HepG2 (cell line): ENCODE results near the gene ZC3H4. TPM values are rescaled to one million over a fixed set of nuclear protein-coding genes. Genes with fewer than 3 reads are reported as not detected.

ENCODE experiments used
- ATAC-seq: fragments of 200-7000 bp; cut with Tn5 transposase; 3 replicates; pipeline ENCODE4 v1.9.1; 2020; ENCODE audit warnings: mild to moderate bottlenecking, moderate library complexity
- BruUV-seq: library from RNA; stranded (reverse); fragments of 400-500 nt; replicated peaks from 2 replicates; lab custom pipeline; 2021; lab: Mats Ljungman, UMichigan
- CTCF ChIA-PET: fragments of 300-600 bp; formaldehyde crosslinking; extraction: SDS; loops from one replicate; lab custom pipeline; 2021; ENCODE audit warnings: low total read pairs, inconsistent platforms, low intra/inter-chr PET ratio; lab: Yijun Ruan, JAX
- POLR2A ChIA-PET: fragments of 350-600 bp; sonication (Branson Sonifier 250); formaldehyde crosslinking; loops from one replicate; lab custom pipeline; 2020; ENCODE audit warnings: antibody characterized with exemption, inconsistent platforms; lab: Yijun Ruan, JAX
- DNase-seq: peaks from one replicate; pipeline ENCODE4 v3.0.0-alpha.2; 2015; ENCODE audit warnings: low spot score
- FAIRE-seq: peaks from 3 replicates; lab custom pipeline; 2011; peaks lifted over from hg19 to GRCh38; lab: Jason Lieb, UNC
- H2AFZ ChIP-seq: one replicate; pipeline ENCODE4 v1.6.1; 2011; ENCODE audit warnings: low read length, inconsistent platforms
- H3K27ac ChIP-seq: fragments of 300-600 bp; 3 replicates; pipeline ENCODE4 v1.8.0; 2011; ENCODE audit warnings: mixed run types, mild to moderate bottlenecking, mixed read lengths, low read length, inconsistent platforms; ENCODE audit not compliant: insufficient read depth; ENCODE audit errors: extremely low read length
- H3K27me3 ChIP-seq, 2 experiments: fragments of 200-600 bp in 1 of 2; 2 replicates in 1 of 2; 3 replicates in 1 of 2; pipeline versions ENCODE4 v1.6.0 to v1.8.0; 2011; ENCODE audit warnings: low read length in 2 of 2, mild to moderate bottlenecking in 2 of 2, moderate library complexity in 2 of 2, inconsistent platforms in 1 of 2; ENCODE audit not compliant: insufficient read depth in 2 of 2, control insufficient read depth in 1 of 2
- H3K36me3 ChIP-seq, 2 experiments: fragments of 200-600 bp in 1 of 2; replicated peaks in 1 of 2; 2 replicates in 1 of 2; 3 replicates in 1 of 2; pipeline versions ENCODE4 v1.5.1 to v1.8.0; 2011; ENCODE audit warnings: low read length in 2 of 2, inconsistent platforms in 1 of 2; ENCODE audit not compliant: insufficient read depth in 2 of 2, control insufficient read depth in 1 of 2
- H3K4me1 ChIP-seq: 2 replicates; pipeline ENCODE4 v1.5.1; 2012; ENCODE audit warnings: low read length, inconsistent platforms; ENCODE audit not compliant: insufficient read depth
- H3K4me2 ChIP-seq: 2 replicates; pipeline ENCODE4 v1.6.0; 2011; ENCODE audit warnings: low read depth, low read length, inconsistent platforms
- H3K4me3 ChIP-seq, 3 experiments: fragments of 200-600 bp in 1 of 3; sonication (generic), shearing (Covaris generic) in 1 of 3; replicated peaks in 1 of 3; 2 replicates each; pipeline ENCODE4 v1.5.1; 2011 to 2016; ENCODE audit warnings: low read length in 3 of 3, inconsistent platforms in 2 of 3, low read depth in 2 of 3, mild to moderate bottlenecking in 2 of 3, control low read depth in 1 of 3, mixed read lengths in 1 of 3; ENCODE audit not compliant: insufficient read depth in 1 of 3
- H3K79me2 ChIP-seq: one replicate; pipeline ENCODE4 v1.6.1; 2011; ENCODE audit warnings: low read length, inconsistent platforms; ENCODE audit not compliant: insufficient read depth
- H3K9ac ChIP-seq: 2 replicates; pipeline ENCODE4 v1.6.0; 2011; ENCODE audit warnings: mild to moderate bottlenecking, low read depth, low read length, inconsistent platforms; ENCODE audit not compliant: insufficient read depth
- H3K9me3 ChIP-seq: 2 replicates; pipeline ENCODE4 v1.5.1; 2012; ENCODE audit warnings: mild to moderate bottlenecking, low read length
- H4K20me1 ChIP-seq: 2 replicates; pipeline ENCODE4 v1.6.0; 2011; ENCODE audit warnings: inconsistent platforms, mild to moderate bottlenecking, low read length, moderate library complexity; ENCODE audit not compliant: insufficient read depth
- CREBL2 ChIP-seq: sonication (generic); formaldehyde crosslinking; IDR thresholded peaks from 2 replicates; pipeline ENCODE4 v1.8.1; 2023; ENCODE audit warnings: missing genetic modification reagents, mild to moderate bottlenecking, borderline replicate concordance
- ELF4 ChIP-seq: sonication (generic); formaldehyde crosslinking; IDR thresholded peaks from 2 replicates; pipeline ENCODE4 v1.5.0; 2020; ENCODE audit warnings: missing genetic modification reagents, mild to moderate bottlenecking, moderate library complexity, borderline replicate concordance
- NFATC3 ChIP-seq: sonication (generic); formaldehyde crosslinking; IDR thresholded peaks from 2 replicates; pipeline ENCODE4 v1.5.1; 2020; ENCODE audit warnings: mild to moderate bottlenecking, missing genetic modification reagents
- NR1H2 ChIP-seq: sonication (generic); formaldehyde crosslinking; IDR thresholded peaks from 2 replicates; pipeline ENCODE4 v1.8.1; 2022; ENCODE audit warnings: low read depth, missing genetic modification reagents, borderline replicate concordance
- SNAPC4 ChIP-seq: sonication (generic); formaldehyde crosslinking; IDR thresholded peaks from 2 replicates; pipeline ENCODE4 v1.4.0; 2020; ENCODE audit warnings: mild to moderate bottlenecking, missing genetic modification reagents
- SOX6 ChIP-seq, 2 experiments: fragments of 450-650 bp in 1 of 2; sonication (generic) in 1 of 2; formaldehyde crosslinking in 1 of 2; IDR thresholded peaks; 2 replicates each; pipeline versions ENCODE4 v1.4.0 to v1.6.1; 2017 to 2020; ENCODE audit warnings: antibody characterized with exemption in 1 of 2, mild to moderate bottlenecking in 1 of 2, missing genetic modification reagents in 1 of 2
- ZNF235 ChIP-seq: sonication (generic); formaldehyde crosslinking; IDR thresholded peaks from 2 replicates; pipeline ENCODE4 v1.8.1; 2023; ENCODE audit warnings: mild to moderate bottlenecking, missing genetic modification reagents, borderline replicate concordance
- ZNF503 ChIP-seq: sonication (generic); formaldehyde crosslinking; IDR thresholded peaks from 2 replicates; pipeline ENCODE4 v1.4.0; 2020; ENCODE audit warnings: missing genetic modification reagents
- ZNF691 ChIP-seq: sonication (generic); formaldehyde crosslinking; IDR thresholded peaks from 2 replicates; pipeline ENCODE4 v1.4.0; 2020; ENCODE audit warnings: missing genetic modification reagents, low read depth, mild to moderate bottlenecking, borderline replicate concordance
- ZNF749 ChIP-seq: sonication (generic); formaldehyde crosslinking; IDR thresholded peaks from 2 replicates; pipeline ENCODE4 v1.8.0; 2022; ENCODE audit warnings: mild to moderate bottlenecking, missing genetic modification reagents, moderate library complexity, borderline replicate concordance
- ZNF780A ChIP-seq: sonication (generic); formaldehyde crosslinking; IDR thresholded peaks from 2 replicates; pipeline ENCODE4 v1.8.0; 2022; ENCODE audit warnings: mild to moderate bottlenecking, missing genetic modification reagents, moderate library complexity
- WGBS: methylation state at CpG from one replicate; pipeline ENCODE4 v1.1.6; 2017; ENCODE audit warnings: low lambda C conversion rate; 5-methylcytosine and 5-hydroxymethylcytosine counted together
- in situ Hi-C: cut with HindIII; loops from 2 replicates; pipeline ENCODE4 v1.10.0; 2017; ENCODE audit warnings: low pct_unique_long_range_greater_than_20kb; ENCODE audit not compliant: extremely low pct_ligation_motif_present
- intact Hi-C: fragments of 100-400 bp; cut with micrococcal nuclease; formaldehyde crosslinking; loops from one replicate; pipeline ENCODE4 v1.10.0; 2022; ENCODE audit not compliant: unreplicated experiment
- polyA plus RNA-seq, 8 experiments: library from polyadenylated mRNA; depleted of rRNA in 3 of 8; stranded (reverse) in 7 of 8; unstranded in 1 of 8; fragments of >200 nt; fragmentation: Illumina TruSeq in 4 of 8; extraction: Trizol in 4 of 8; gene quantifications; 2 replicates each; pipeline versions ENCODE4 v1.2.1 to v1.2.3, GENCODE V29; 2011 to 2016; ENCODE audit warnings: low read depth in 4 of 8, missing spikeins in 1 of 8, mixed read lengths in 1 of 8; ENCODE audit not compliant: insufficient read depth in 1 of 8
- total RNA-seq, 5 experiments: library from RNA; depleted of rRNA; stranded (reverse); fragments of >200 nt; fragmentation: Illumina TruSeq; extraction: Trizol; gene quantifications; 2 replicates each; pipeline ENCODE4 v1.2.3, GENCODE V29; 2016; ENCODE audit warnings: low read depth in 1 of 5

The ZC3H4 gene
- total and polyA plus RNA-seq, 2 of the 13 experiments (the other 11 are each of a cell fraction or from before 2014, with no cell fraction given), result 1.8 to 10.7 TPM

- TF ChIP-seq ZNF503 (no peak), ZNF780A (CRISPR knock-in tag) (no peak)
Measured at GRCh38 chr19:47144630-47145029, 31.1 kb upstream of the ZC3H4 start (continued).

- H3K79me2 ChIP-seq, result peaks cover 48% of the 10 kb centered on the region
- TF ChIP-seq CREBL2 (no peak), SNAPC4 (no peak), SOX6 (IDR thresholded peaks at IDR 0.05) (no peak), SOX6 (CRISPR knock-in tag; IDR thresholded peaks at IDR 0.05) (no peak), ZNF749 (CRISPR knock-in tag) (no peak), ZNF235 (CRISPR knock-in tag) (no peak), ELF4 (CRISPR knock-in tag) (no peak), NR1H2 (CRISPR knock-in tag) (no peak), NFATC3 (CRISPR knock-in tag) (no peak), ZNF691 (CRISPR knock-in tag) (no peak)
- TF ChIP-seq, all 625 proteins: peak for 0
- H4K20me1 ChIP-seq, result 0 out of 2 replicates have a peak, but pooled peaks cover 5% of the 10 kb centered on the region
- FAIRE-seq (no peak), ATAC-seq (no peak), DNase-seq (no peak)
- in situ Hi-C loops (no loop called here), intact Hi-C loops (no loop called here)
- CTCF ChIA-PET, result no interaction called here
- H2AFZ ChIP-seq, result no peak overlapping the region
- H3K27ac ChIP-seq, result no peak overlapping the region
- POLR2A ChIA-PET, result no interaction called here
- no peaks in the 10 kb centered on the region for H3K4me1 ChIP-seq
- H3K9me3 ChIP-seq, result no peaks in the 10 kb centered on the region
- no peak overlapping the region for H3K4me2 ChIP-seq
- H3K27me3 ChIP-seq, result no peaks in the 10 kb centered on the region
- BruUV-seq, result no TSS peak
- no peak overlapping the region for H3K9ac ChIP-seq
- no peak overlapping the region for H3K4me3 ChIP-seq
- WGBS, result 99% methylated on average over 10 of the region's 11 CpGs
- H3K36me3 ChIP-seq, result peaks cover 27 to 66% of the 10 kb centered on the region in 2 experiments
Measured at GRCh38 chr19:47143322-47144073, 29.9 kb upstream of the ZC3H4 start.
